Stimulated activated CD8-positive, alpha-beta memory T cell treated with anti-CD3 and anti-CD28 coated beads, Interleukin-15, amount 100 ng/mL, for 48 hours (primary cell): Measurements from ENCODE around the gene TNMD.
"Not testable (repeated sequence)": the region's sequence is repeated elsewhere in the genome, so short reads cannot be mapped to it uniquely, and the experiment has no call there.

Experiments
- DNase-seq, 2 donors: peaks; one replicate each; pipeline ENCODE4 v3.0.0-alpha.2; 2020; ENCODE audit warnings: low read depth in 2 of 2

Gene TNMD

DNA sequence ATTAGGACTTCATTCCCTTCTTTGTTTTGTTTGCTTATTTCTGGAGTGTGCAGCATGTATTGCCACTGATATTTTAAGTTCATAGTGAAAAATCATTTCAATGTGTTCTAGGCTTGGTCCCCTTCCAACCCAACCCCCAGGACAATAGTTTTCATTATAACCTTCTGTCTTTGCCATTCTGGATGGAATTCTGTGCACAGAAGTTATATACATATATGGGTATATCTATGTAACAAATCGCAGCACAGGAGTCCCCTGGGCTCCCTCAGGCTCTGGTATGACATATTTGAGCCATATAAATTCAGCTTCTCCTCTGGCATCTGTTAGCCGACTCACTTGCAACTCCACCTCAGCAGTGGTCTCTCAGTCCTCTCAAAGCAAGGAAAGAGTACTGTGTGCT, at the start of gene TNMD:
Gene TNMD (plus strand): TSS at position 326 of the 400 bp plus-strand sequence. CDS start 83 bp downstream, outside the sequence.
- DNase-seq, result no peak

DNA sequence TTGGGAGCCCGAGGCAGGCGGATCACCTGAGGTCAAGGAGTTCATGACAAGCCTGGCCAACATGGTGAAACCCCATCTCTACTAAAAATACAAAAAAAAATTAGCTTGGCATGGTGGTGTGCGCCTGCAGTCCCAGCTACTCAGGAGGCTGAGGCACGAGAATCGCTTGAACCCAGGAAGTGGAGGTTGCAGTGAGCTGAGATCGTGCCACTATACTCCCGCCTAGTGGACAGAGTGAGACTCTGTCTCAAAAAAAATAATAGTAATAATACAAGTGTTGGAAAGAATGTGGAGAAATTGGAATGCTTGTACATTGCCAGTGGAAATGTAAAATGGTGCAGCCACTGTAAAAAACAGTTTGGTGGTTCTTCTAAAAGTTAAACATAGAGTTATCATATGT, 19.2 kb upstream of the TNMD start:
- DNase-seq, result not testable (repeated sequence)

- no peak for DNase-seq
Measured at GRCh38 chrX:100586747-100587146, 2.0 kb downstream of the TNMD start.

- no peak for DNase-seq
Measured at GRCh38 chrX:100587861-100588260, 3.1 kb downstream of the TNMD start.

- no peak for DNase-seq
Measured at GRCh38 chrX:100591256-100592051, 6.7 kb downstream of the TNMD start.

GRCh38 chrX:100593126-100593525, 8.4 kb downstream of the TNMD start:
- DNase-seq, result no peak

DNA sequence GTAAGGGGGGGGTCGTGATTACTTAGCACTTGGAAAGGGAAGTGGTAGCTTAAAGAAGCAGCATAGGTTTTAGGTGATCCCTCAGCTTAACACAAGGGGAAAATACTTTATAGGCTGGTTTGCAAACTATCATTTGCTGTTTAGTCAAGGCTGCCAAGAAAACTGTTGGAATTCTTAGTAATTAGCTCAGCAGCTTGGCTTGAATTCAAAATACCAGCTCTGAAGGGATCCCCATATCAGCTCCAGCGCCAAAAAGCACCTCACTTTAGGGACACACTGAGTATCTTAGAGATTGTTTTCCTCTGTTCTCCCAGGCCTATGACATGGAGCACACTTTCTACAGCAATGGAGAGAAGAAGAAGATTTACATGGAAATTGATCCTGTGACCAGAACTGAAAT, 8.8 kb downstream of the TNMD start:
- DNase-seq, result no peak

DNA sequence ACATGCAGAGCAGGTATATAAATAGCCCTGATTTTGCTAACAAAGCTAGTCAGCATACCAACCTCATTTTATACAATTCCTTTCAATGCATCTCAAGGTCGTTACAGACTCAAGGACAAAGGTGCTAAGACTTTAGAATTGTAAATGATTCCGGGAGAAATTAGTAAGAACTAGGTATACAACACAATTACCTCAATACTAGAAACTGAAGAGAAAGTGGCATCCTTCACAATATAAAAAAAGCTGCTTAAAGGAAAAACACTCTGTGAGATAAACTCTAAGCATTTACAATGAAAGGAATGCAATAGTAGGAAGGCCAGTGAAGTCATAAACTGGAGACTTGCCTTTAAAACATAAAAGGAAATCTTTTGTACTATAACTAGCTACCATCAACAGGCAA, 11.9 kb downstream of the TNMD start:
- no peak for DNase-seq

GRCh38 chrX:100599456-100599855, 14.7 kb downstream of the TNMD start:
- DNase-seq, result no peak

- DNase-seq, result no peak
Measured at GRCh38 chrX:100600340-100600739, 15.6 kb downstream of the TNMD start.

DNA sequence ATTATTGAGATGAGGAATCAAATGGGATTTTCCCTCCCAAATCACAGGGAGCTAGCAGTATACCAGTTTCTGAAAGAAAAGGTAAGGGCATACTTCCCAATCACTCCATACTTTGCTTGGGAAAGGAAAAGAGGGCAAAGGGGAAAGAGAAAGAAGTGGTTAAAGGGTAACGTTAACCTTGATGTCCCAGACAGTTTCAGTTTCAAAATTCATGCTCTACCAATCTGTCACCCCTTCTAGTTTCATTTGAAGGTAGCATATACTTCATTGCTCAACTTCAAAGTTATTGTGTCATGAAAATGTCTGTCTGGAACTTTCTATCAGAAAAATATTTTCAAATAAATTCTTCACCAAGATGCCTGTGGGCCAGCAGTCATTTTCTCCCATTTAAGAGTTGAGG, 16.0 kb downstream of the TNMD start:
- DNase-seq, result no peak

DNA sequence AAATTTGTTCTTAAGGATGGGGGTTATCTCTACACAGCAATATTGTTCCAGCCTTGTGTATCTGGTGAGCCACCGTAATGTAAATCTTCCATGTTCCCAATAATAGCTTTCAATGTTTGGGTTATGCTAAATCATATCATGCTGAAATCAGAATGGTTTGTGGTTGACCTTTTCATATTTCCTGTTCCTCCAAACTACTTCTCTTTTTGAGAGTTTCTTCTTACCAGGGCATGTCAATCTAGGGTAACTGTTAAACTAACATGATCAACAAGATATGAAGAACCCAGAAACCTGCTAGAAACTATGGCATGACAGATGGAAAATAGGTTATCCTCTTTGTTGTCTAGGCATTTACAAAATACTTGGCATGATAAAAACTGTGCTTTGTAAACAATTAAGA, 22.0 kb downstream of the TNMD start:
- no peak for DNase-seq

GRCh38 chrX:100609591-100609990, 24.9 kb downstream of the TNMD start:
- no peak for DNase-seq

GRCh38 chrX:100611951-100612350, 27.2 kb downstream of the TNMD start:
- no peak for DNase-seq

GRCh38 chrX:100615005-100615404, 30.3 kb downstream of the TNMD start:
- DNase-seq, result no peak

DNA sequence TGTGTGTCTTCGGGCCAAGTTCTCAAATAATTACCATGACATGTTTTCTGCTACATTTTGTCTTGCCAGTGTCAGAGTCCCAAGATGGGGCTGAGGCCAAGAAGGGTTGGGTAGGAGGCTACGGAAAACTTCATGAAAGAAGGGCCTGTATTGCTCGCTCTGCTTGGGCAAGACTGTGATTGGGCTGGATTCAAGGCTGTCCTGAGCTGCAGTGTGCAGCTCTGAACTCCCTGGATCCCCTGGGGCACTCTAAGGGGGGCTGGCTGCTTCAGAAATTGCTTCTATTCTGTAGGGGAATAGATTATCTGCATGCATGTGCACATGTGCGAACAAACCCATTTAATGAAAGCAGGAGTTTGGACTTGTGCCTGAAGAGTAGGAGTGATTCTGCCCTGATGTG, 38.3 kb downstream of the TNMD start:
- no peak for DNase-seq

DNA sequence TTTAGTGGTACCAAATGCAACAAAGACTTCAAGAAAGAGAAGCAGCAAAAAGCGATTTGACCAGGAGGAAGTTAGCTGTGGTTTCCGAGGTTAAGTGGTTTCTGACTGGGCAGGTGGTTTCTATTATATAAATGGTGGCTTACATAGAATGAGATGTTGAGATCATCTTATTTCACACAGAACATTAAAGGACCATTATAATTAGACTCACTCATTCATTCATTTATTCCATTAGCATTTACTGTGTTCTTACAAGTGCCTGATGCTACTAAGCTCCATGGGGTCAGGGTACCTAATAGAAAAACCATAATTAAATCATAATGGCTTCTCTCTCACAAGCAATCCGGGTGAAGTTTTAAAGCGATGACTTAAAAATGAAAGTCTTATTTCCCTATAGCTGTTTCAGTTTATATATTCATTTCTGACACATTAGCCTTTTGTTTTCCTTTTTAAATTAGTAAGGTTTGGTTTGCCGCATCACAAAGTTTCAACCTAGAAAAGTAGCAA, 41.3 kb downstream of the TNMD start:
- DNase-seq, result no peak

- DNase-seq, result no peak
Measured at GRCh38 chrX:100635040-100635439, 50.3 kb downstream of the TNMD start.

DNA sequence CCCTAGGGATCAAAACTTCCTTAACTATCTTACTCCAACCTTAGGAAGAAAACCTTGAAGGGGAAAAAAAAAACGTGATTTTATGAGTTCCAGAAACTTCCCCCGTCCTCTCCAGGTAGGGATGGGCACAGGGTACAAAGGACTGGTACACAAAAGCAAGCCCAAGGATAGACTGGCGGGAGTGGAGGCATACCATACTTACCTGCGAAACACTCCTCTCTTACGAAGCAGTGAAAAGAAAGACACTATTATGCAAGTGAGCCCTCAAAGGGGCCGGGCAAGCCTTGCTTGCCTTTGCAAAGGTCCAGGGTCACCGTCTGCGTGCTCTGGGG, 51.2 kb downstream of the TNMD start:
- no peak for DNase-seq

DNA sequence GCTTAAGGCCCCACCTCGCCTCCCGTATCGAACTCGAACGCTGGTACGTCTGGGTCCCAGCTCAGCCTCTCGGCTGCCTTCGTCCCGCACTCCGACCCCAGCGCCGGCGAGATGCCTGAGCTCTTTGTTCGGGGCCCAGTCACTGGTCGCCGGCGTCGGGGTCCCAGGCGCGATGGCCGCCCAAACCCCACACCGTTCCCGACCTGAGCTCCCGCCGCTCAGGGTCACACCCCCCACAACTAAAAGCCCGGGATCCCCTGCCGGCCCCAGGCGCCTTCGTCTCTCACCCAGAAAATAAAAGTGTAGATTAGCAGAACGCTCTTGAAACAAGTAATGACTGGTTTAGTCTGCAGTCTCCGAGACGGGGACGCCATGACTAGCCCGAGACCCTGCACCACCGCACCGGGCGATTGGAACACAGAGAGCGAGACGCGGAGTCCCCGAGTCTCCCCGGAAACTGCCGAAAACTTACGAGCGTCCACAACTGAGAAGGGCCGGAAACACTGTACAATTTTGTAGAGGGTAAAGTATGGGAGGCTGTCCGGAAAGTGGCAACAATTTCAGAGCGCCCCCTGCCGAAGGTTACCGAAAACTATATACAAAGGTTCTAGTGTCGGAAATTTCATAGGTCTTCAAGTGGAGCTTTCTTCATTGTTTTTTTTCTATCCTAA, 51.7 kb downstream of the TNMD start, which contains the start of gene TSPAN6:
Gene TSPAN6 (minus strand): TSS at position 486 of the 671 bp plus-strand sequence. CDS start 112 bp downstream, at position 374.
- peak; percentile 28 to 52 for DNase-seq

GRCh38 chrX:100642290-100642689, 57.6 kb downstream of the TNMD start:
- DNase-seq, result no peak

- no peak for DNase-seq
Measured at GRCh38 chrX:100643212-100643611, 58.5 kb downstream of the TNMD start.
